Esophagus squamous epithelium (tissue), 4 donors: Measurements from ENCODE around the gene BBOX1.

ENCODE experiments used
- CTCF ChIP-seq, 6 experiments: fragments of 450-650 bp in 4 of 6; fragments of 200-600 bp in 2 of 6; sonication (generic) in 2 of 6; IDR thresholded peaks; one replicate each; pipeline ENCODE4 v1.5.1; 2016 to 2019; ENCODE audit warnings: antibody characterized with exemption in 6 of 6, mild to moderate bottlenecking in 4 of 6, moderate library complexity in 4 of 6
- POLR2A ChIP-seq, 4 donors: fragments of 450-650 bp; IDR thresholded peaks; one replicate each; pipeline ENCODE4 v1.6.1; 2017; ENCODE audit warnings: antibody characterized with exemption in 4 of 4, mild to moderate bottlenecking in 4 of 4, moderate library complexity in 3 of 4

GRCh38 chr11:27174021-27174420, 133.4 kb downstream of the BBOX1 start:
- TF ChIP-seq CTCF (IDR thresholded peaks at IDR 0.05) (no peak), POLR2A (IDR thresholded peaks at IDR 0.05) (no peak)
